Stimulated activated CD8-positive, alpha-beta memory T cell treated with anti-CD3 and anti-CD28 coated beads, Interleukin-15, amount 100 ng/mL, for 1 hour (primary cell): ENCODE results near the gene PIK3AP1.
"Not testable (repeated sequence)": the region's sequence is repeated elsewhere in the genome, so short reads cannot be mapped to it uniquely, and the experiment has no call there.

ENCODE experiments used
- DNase-seq: peaks from one replicate; pipeline ENCODE4 v3.0.0-alpha.2; 2020; ENCODE audit warnings: low read depth

Gene PIK3AP1

DNA sequence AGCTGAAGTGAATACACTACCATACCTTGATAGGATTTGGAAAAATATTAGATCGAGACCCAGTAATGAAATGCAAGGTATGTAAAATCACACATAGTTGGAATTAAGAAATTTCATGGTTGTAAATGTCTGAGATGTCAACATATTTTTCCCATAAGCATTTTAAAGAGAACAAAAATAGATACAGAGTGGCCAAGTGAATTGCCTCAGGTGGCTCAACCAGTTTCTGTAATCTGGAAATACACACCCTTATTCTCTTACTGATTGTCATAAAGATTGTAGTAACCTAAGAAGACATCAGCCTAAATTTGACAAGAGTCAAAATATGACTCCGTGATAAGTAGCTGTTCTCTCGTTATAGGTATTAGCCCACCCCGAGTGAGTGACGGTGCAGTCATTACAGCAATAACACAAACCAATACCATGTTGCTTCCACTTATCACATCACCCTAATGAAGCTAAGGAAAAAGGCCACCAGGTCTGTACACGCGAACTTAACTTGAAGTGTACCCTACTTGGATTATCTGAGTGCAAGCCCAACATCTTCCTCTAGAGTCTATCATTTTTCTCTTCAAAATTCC lies 23.4 kb downstream of the PIK3AP1 start:
- DNase-seq, result no peak

DNA sequence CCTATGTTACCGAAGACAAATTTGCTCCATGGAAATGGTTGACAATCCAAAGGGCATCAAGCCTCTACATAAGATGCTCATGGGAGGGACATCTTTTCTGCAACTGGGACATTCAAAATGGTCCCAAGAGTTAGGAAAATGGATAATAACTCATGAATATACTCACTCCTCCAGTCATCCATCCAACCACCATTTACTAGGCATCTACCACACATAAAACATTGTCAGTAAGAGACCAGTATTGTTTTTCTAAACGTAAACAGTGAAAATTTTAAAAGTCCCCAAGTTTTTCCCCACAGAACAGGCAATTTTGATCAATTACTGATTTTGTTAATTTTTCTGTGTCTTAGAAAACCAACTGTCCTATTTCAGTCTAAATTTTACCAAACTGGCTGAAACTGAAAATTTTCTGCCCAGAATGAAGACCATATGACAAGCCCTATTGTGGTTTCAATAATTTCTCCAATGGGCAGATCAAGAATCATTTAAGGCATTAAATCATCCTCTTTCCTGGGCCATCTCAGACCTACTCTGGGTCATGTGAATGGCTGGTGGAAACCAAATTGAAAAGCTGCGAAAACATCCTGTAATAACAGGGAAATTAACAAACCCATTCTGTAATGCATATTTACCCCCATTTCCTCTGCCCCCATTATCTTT lies 24.2 kb downstream of the PIK3AP1 start:
- DNase-seq, result no peak

DNA sequence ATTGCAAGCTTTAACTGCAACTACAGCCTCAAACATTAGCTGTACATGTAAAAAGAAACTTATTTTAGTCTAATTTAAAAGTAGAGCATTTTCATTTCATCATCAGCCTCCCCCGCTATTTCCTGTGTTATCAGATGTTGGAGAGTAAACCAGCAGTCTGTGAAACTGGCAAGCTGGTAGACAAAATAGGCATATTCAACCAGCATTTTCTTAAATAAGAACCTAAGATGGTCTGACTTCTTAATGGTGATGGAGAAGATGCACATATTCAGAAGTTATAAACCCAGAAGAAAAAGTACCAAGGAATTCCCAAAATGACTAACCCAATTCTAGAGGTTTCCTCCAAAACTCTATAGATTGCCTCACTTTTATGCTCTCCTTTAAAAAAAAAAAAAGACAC lies 24.9 kb downstream of the PIK3AP1 start:
- DNase-seq, result no peak

DNA sequence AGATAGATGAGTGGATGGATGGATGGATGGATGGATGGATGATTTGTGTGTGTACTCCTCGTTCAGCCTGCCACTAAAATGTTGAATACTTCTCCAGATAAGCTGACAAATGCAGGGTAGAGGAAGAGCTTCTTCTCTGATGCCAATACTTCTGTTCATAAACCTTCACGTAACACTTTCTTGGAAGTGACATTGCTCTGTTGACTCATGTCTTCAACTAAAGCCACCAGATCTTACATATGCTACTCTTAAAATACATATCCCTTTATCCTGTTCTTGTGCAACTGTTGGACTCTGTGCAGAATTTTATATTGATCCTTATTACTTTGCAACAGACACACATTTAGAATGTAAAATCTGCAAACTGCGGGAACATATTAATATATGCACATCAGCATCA lies 26.9 kb downstream of the PIK3AP1 start:
- no peak for DNase-seq

DNA sequence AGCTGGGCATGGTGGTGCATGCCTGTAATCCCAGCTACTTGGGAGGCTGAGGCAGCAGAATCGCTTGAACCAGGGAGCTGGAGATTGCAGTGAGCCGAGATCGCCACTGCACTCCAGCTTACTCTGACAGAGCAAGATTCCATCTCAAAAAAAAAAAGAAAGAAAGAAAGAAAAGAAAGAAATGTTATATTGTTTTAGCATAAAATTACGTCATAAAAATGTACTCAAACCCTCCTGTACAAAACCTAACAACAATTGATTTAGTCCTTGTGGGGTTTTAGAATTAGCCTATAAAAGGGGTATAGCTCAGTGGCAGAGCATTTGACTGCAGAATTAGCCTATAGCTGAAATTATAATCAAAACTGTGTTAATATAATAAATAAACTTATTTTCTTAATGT lies 27.9 kb downstream of the PIK3AP1 start:
- no peak for DNase-seq

DNA sequence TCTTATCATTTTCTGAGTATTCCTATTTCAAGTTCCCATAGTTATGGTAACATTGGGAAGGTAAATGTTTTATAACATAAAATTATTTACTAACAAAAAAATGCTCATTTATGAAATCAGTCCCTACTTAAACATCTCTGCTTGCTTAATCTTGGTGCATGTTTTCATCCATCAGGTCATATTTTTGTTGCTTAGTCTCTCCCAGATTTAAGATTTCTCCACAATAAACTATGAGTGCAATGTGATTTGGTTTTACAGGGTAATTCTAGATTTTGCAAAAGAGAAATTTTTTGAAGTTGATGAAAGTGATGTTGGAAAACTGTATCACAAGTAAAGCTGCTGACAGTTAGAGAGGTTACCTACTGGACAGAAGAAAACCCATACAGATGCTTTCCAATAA lies 28.6 kb downstream of the PIK3AP1 start:
- DNase-seq, result no peak

DNA sequence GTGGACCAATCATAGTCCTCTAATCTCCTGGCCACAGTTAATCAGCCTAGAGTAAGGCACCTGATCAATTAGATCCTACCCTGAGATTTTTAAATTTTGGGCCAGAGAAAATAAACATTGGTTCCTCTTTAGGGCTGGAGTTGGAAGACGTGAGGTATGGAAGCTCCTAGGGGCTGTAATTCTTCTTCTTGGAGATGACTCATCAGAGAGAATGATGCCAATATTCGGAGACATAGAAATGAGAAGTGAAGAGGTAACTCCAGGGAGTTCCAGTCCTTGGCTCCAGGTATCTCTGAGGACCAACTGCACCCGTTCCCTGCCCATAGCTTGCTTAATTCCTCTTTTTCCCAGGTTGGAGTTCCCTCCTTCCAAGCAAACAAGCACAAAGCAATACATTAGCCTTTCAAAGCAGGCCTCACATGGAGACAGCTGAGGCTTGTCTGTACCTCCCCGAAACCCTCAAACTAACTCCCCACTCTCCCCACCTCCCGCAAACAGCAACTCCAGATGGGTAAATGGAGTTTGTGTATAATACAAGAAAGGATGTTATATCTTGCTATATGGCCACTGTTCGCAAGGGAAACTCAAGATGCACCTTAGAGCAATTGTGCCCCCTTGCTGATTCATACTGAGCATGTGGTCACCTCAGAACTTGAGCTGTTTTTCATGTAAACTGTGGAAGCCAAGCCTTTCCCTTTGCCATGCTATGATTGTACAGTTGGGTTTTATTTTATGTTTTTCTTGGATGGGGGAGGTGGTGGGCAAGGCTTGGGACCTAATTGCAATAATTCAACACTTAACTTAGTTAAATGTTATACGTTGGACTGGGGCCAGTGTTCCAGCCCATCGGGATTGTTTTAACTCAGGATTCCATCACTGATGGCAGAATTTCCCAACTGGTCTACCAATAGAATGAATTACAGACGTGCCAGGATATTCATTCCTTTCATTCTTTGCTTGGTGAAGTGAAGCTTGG lies 29.3 kb downstream of the PIK3AP1 start:
- no peak for DNase-seq

DNA sequence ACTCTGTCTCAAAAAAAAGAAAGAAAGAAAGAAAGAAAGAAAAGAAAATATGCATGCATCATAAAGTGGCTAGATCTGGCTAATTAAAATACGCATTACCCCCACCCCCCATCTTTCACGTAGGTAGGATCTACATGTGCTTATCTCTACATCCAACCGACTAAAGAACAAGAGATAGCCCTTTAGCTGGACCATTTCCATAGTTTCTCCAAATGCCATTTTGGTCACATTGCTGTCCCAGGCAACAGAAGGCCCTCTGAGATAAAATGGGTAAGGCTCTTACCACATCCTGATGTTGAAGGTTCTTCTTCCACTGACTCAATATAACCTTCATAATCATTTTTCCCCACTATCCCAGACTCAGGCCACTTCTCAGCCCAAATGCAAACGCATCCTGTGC lies 31.5 kb downstream of the PIK3AP1 start:
- DNase-seq, result no peak

DNA sequence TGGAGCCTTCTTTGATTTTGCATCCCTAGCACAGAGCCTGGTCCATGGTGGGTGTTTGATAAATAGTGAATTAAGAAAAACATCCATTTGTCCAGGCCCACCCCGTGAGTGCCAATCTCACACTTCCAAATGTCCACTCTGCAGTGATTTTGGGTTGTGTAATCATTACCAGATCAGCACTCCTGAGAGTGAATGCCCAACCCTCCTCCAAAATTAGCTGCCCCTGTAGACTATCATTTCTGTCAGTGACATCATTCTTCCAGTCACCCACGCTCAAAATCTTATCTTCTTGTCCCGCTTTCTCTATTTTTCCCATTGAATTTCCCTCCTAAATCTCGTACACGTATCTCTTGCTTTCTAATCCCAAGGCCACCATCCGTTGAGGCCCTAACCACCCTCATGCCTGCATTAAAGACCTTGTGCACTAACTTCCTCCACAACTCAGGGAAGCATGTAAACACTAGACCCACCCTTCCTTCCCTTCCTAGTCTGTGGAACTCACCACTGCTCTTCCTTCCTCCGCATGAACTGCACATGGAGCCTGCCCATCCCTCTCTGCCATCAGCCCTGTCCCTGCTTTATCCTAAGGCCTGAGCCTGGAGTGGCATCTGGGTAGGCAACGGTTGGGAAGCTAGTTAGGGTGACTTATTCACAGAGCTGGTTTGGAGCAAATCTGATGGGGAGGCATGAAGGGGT lies 32.8 kb downstream of the PIK3AP1 start:
- no peak for DNase-seq

DNA sequence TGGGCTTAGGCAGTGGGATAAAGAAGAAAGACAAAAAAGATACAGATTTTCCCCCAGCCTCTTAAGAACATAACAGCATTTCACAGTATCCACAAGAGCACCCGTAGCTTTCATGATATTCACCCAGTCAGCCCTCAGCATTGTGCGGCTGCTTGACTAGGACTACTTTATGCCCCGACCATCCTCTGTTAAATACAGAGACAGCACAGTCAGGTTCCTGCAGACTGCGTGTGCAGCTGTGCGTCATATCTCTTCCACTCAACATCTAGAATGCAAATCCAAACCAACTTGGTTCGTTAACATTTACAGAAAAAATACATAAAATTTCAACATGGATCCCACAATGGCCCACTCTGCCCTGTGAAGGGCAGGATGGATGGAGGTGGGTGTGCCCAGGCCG lies 33.8 kb downstream of the PIK3AP1 start:
- no peak for DNase-seq

DNA sequence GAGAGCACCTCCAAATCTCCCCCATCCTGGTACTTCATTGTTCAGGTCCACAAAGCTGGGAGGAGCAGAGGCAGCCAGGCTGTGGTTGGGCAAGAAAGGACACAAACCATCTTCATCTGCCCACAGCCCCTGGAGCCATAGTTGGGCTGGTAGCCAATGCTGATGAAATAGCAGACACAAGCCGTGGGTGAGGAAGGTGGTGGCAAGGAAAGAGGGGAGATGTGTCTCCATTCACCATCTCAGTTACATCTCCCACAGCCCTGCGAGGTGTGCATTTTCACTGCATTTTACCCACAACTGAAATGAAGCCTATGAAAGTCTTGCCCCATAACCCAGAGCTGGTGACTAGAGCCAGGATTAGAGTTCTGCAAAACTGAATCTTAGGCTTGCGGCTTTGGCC lies 35.0 kb downstream of the PIK3AP1 start:
- DNase-seq, result no peak

DNA sequence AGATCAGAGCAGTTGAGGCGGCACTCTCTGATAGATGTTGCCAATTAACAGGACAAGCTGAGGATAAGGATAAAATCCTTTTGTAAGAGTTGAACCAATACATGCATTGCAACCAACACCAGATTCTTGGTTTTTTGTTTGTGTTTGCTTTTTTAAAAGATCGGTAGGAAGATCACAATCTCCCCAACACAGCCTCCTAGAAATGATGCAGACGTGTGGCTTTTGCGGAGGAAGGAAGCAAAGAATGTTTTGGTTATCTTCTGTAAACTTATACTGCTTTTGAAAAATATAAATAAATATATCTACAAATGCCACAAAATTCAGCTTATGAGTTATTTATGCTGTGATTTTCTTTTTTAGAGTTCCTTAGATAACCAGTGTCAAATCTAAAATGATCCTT lies 35.5 kb downstream of the PIK3AP1 start:
- no peak for DNase-seq

DNA sequence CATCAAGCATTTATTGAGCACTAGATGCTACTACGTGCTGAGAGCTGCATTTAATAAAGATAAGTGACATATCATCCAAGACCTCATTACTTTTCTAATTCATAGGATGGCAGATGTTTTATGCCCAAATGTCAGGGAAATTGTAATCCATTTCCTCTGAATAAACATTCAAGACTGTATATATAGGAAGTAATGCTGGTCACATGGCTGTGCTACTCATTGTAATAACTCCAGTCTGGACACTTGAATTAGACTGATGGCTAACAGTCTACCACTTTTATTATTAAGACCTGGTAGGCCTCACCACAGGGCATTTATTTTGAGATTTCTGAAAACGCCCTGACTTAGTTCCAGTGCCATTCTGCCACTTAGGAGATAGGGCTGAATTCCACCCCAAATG lies 36.6 kb downstream of the PIK3AP1 start:
- no peak for DNase-seq

DNA sequence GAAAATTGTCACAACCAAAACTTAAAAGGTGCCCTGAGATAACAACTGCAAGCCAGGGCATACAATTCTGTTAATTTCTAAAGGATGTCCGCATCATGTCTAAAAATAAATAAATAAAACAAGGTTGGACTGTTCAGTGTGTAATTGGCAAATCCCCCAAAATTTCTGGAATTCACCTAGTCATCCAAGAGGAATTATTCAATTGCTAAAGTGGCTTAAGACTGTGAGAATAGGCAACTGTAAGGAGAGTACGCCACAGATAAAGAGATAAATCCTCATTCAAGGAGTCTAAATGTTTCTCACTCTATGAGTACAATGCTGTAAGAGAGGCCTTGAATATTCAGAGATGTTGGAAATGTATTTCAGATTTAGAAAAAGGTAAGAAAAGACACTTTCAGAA lies 37.2 kb downstream of the PIK3AP1 start:
- DNase-seq, result no peak

DNA sequence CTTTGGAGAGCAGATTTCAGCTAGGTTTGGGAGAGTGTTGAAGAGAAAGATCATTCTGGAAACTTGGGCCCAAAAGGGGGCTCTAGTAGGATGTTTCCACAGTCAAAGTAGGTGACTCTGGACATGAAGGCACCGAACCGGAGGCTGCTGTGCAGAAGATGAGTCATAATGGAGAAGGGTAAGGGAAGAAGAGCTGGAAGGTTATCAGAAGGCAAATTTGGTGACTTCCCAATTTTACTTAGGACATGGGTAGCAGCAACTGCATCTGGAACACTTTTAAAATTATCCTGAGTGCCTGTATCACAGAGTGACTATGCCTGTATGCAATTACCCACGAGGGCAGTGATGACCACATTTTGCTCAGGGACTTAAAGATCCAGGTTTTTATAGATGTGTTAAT lies 38.8 kb downstream of the PIK3AP1 start:
- no peak for DNase-seq

DNA sequence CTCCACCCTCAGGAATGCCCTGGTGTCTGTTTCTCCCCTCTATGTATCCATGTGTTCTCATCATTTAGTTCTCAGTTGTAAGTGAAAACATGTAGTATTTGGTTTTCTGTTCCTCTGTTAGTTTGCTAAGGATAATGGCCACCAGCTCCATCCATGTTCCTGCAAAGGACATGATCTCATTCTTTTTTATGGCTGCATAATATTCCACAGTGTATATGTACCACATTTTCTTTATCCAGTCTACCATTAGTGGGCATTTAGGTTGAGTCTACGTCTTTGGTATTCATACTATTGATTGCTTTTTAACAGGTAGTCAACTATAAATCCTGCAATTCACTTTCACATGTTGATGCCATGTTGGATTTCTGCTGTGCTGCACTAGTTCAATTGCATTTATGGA lies 39.9 kb downstream of the PIK3AP1 start:
- not testable (repeated sequence) for DNase-seq

DNA sequence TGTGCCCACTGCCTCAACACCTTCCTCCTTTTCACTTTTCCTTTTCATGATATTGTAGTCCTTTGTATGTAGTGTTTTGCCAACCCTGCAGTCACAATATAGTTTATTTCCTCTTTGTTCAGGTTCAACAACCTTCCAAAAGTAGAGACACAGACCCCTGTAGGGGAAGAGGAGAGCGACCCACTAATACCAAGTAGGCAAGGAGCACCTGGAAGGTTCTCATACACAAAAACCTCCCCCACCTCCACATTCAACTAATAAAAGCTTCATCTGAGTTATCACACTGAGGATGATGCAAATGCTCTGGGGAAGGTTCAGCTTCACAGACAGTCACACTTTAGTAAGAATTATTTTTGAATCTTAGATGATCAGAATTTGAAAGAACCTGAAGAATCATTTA lies 41.6 kb downstream of the PIK3AP1 start:
- no peak for DNase-seq

DNA sequence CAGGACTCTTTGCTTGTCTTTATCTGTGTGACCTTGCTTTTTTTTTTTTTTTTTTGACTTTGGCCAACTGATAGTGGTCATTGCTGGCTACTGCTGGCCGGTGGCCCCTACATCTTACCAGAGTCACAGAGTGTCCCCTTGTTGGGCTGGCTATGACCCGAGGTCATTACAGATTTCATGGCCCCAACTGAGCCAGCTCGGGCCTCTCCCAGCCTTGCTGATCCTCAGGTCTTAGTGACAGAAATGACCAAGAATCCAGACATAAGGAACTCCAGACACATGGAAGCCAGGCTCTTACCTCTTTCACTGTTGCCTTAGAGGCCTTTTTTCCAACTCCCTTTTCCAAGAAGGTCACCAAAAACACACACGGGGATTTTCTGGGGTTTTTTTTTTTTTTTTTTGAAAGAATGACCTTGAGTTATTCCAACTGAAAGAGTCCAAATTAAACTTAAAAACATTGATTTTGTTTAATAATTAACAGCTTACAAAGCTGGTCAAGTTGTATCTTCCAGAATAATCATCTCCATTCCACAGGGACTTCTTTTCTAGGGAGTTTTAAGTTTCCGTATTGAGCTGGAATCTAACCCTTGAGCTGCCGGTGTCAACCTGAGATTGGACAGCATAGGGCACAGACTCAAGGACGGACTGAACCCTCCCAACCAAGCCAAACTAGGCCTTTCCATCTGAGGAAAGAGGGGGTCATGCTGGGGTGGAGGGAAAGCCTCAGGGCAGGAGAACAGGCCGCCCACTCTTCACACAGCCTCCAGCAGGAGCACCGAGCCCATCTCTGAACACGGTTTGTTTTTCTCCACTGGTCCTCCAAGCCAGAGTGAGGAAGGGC lies 43.8 kb downstream of the PIK3AP1 start:
- no peak for DNase-seq

DNA sequence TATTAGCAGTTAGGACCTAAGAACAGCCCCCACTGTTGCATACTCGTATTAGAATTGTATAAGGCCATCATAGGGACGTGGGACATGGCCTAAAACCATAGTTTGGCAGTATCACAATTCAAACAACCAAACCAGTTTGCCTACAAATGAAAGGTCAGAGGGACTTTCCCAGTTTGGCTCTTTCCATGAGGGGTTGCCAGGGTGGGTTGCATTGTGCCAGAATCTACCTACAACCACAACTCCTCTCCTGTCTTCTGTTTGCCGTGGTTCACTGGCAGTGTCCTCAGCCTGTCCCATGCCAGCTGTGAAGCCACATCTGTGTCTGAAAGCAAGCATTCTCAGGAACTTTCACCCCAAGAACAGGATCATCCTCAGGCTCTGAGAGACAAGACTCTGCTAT lies 44.5 kb downstream of the PIK3AP1 start:
- DNase-seq, result no peak

DNA sequence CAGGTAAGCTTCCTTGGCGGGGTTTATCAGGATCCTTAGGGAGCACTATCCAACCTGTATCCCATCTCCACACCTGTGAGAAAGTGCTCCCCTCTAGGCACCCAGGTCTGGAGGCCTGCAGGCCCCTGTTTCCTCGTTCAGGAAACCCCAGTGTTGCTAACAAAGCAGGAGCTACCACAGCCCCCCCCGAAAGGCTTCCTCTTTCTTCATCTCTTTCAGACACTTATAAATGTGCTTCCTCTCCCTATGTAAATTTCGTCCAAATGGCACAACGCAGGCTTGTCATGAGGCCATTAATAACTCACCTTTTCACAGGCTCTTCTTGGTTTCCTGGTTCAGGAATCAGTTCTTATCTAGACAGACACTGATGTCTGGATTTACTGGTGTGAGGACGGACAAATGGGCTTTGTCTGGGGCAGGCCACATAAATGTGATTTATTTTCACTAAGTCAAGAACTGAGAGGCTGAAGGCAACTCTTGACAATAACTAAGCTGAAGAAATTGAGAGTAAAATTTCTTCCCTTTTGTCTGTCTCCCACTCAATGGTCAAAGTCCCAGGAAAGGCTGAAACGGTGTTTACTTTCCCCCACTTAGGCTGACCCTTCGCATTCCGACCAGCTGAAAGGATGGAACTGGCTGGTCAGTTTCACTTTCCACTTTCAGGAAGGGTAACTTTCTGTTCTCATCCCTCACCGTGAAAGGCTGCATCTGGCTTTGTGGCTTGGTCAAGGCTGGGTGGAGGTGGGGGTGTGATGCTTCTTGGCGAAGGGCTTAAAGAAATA lies 46.8 kb downstream of the PIK3AP1 start:
- no peak for DNase-seq
